ENCODE measurements around the gene MRPL4.

GRCh38 chr19:10245189-10245939, 6.7 kb upstream of the MRPL4 start:
- TF ChIP-seq POLR2AphosphoS5 (IDR thresholded peaks at IDR 0.05; ENCODE audit: borderline replicate concordance, low read depth, low read length) (no peak), EZH2 (IDR thresholded peaks at IDR 0.05) (no peak), FOXP2 (optimal IDR thresholded peaks at IDR 0.05; ENCODE audit: control extremely low read depth, extremely low read length, insufficient read depth) (no peak)
